HepG2 (cell line): ENCODE data around the gene CPVL. TPM values are rescaled to one million over a fixed set of nuclear protein-coding genes. Genes with fewer than 3 reads are reported as not detected.

Source experiments
- ATAC-seq: fragments of 200-7000 bp; cut with Tn5 transposase; 3 replicates; pipeline ENCODE4 v1.9.1; 2020; ENCODE audit warnings: mild to moderate bottlenecking, moderate library complexity
- BruUV-seq: library from RNA; stranded (reverse); fragments of 400-500 nt; replicated peaks from 2 replicates; lab custom pipeline; 2021; lab: Mats Ljungman, UMichigan
- CTCF ChIA-PET: fragments of 300-600 bp; formaldehyde crosslinking; extraction: SDS; loops from one replicate; lab custom pipeline; 2021; ENCODE audit warnings: low total read pairs, inconsistent platforms, low intra/inter-chr PET ratio; lab: Yijun Ruan, JAX
- POLR2A ChIA-PET: fragments of 350-600 bp; sonication (Branson Sonifier 250); formaldehyde crosslinking; loops from one replicate; lab custom pipeline; 2020; ENCODE audit warnings: antibody characterized with exemption, inconsistent platforms; lab: Yijun Ruan, JAX
- DNase-seq: peaks from one replicate; pipeline ENCODE4 v3.0.0-alpha.2; 2015; ENCODE audit warnings: low spot score
- FAIRE-seq: peaks from 3 replicates; lab custom pipeline; 2011; peaks lifted over from hg19 to GRCh38; lab: Jason Lieb, UNC
- H2AFZ ChIP-seq: one replicate; pipeline ENCODE4 v1.6.1; 2011; ENCODE audit warnings: low read length, inconsistent platforms
- H3K27ac ChIP-seq: fragments of 300-600 bp; 3 replicates; pipeline ENCODE4 v1.8.0; 2011; ENCODE audit warnings: mixed run types, mild to moderate bottlenecking, mixed read lengths, low read length, inconsistent platforms; ENCODE audit not compliant: insufficient read depth; ENCODE audit errors: extremely low read length
- H3K27me3 ChIP-seq, 2 experiments: fragments of 200-600 bp in 1 of 2; 2 replicates in 1 of 2; 3 replicates in 1 of 2; pipeline versions ENCODE4 v1.6.0 to v1.8.0; 2011; ENCODE audit warnings: low read length in 2 of 2, mild to moderate bottlenecking in 2 of 2, moderate library complexity in 2 of 2, inconsistent platforms in 1 of 2; ENCODE audit not compliant: insufficient read depth in 2 of 2, control insufficient read depth in 1 of 2
- H3K36me3 ChIP-seq, 2 experiments: fragments of 200-600 bp in 1 of 2; replicated peaks in 1 of 2; 2 replicates in 1 of 2; 3 replicates in 1 of 2; pipeline versions ENCODE4 v1.5.1 to v1.8.0; 2011; ENCODE audit warnings: low read length in 2 of 2, inconsistent platforms in 1 of 2; ENCODE audit not compliant: insufficient read depth in 2 of 2, control insufficient read depth in 1 of 2
- H3K4me1 ChIP-seq: 2 replicates; pipeline ENCODE4 v1.5.1; 2012; ENCODE audit warnings: low read length, inconsistent platforms; ENCODE audit not compliant: insufficient read depth
- H3K4me2 ChIP-seq: 2 replicates; pipeline ENCODE4 v1.6.0; 2011; ENCODE audit warnings: low read depth, low read length, inconsistent platforms
- H3K4me3 ChIP-seq, 3 experiments: fragments of 200-600 bp in 1 of 3; sonication (generic), shearing (Covaris generic) in 1 of 3; replicated peaks in 1 of 3; 2 replicates each; pipeline ENCODE4 v1.5.1; 2011 to 2016; ENCODE audit warnings: low read length in 3 of 3, inconsistent platforms in 2 of 3, low read depth in 2 of 3, mild to moderate bottlenecking in 2 of 3, control low read depth in 1 of 3, mixed read lengths in 1 of 3; ENCODE audit not compliant: insufficient read depth in 1 of 3
- H3K79me2 ChIP-seq: one replicate; pipeline ENCODE4 v1.6.1; 2011; ENCODE audit warnings: low read length, inconsistent platforms; ENCODE audit not compliant: insufficient read depth
- H3K9ac ChIP-seq: 2 replicates; pipeline ENCODE4 v1.6.0; 2011; ENCODE audit warnings: mild to moderate bottlenecking, low read depth, low read length, inconsistent platforms; ENCODE audit not compliant: insufficient read depth
- H3K9me3 ChIP-seq: 2 replicates; pipeline ENCODE4 v1.5.1; 2012; ENCODE audit warnings: mild to moderate bottlenecking, low read length
- H4K20me1 ChIP-seq: 2 replicates; pipeline ENCODE4 v1.6.0; 2011; ENCODE audit warnings: inconsistent platforms, mild to moderate bottlenecking, low read length, moderate library complexity; ENCODE audit not compliant: insufficient read depth
- GATA4 ChIP-seq: sonication (generic); IDR thresholded peaks from 2 replicates; pipeline ENCODE4 v1.6.1; 2016; ENCODE audit warnings: antibody characterized with exemption, low read depth, borderline replicate concordance
- KLF11 ChIP-seq: IDR thresholded peaks from 2 replicates; pipeline ENCODE4 v1.6.1; 2016; ENCODE audit warnings: missing compliant biosample characterization
- MTA1 ChIP-seq: sonication (generic); formaldehyde crosslinking; IDR thresholded peaks from 2 replicates; pipeline ENCODE4 v1.4.0; 2020; ENCODE audit warnings: missing genetic modification reagents, mild to moderate bottlenecking, borderline replicate concordance
- ZNF12 ChIP-seq: sonication (generic); formaldehyde crosslinking; IDR thresholded peaks from 2 replicates; pipeline ENCODE4 v1.5.0; 2020; ENCODE audit warnings: missing genetic modification reagents
- ZNF230 ChIP-seq: sonication (generic); formaldehyde crosslinking; IDR thresholded peaks from 2 replicates; pipeline ENCODE4 v1.4.0; 2020; ENCODE audit warnings: mild to moderate bottlenecking, missing genetic modification reagents
- WGBS: methylation state at CpG from one replicate; pipeline ENCODE4 v1.1.6; 2017; ENCODE audit warnings: low lambda C conversion rate; 5-methylcytosine and 5-hydroxymethylcytosine counted together
- in situ Hi-C: cut with HindIII; loops from 2 replicates; pipeline ENCODE4 v1.10.0; 2017; ENCODE audit warnings: low pct_unique_long_range_greater_than_20kb; ENCODE audit not compliant: extremely low pct_ligation_motif_present
- intact Hi-C: fragments of 100-400 bp; cut with micrococcal nuclease; formaldehyde crosslinking; loops from one replicate; pipeline ENCODE4 v1.10.0; 2022; ENCODE audit not compliant: unreplicated experiment
- polyA plus RNA-seq, 8 experiments: library from polyadenylated mRNA; depleted of rRNA in 3 of 8; stranded (reverse) in 7 of 8; unstranded in 1 of 8; fragments of >200 nt; fragmentation: Illumina TruSeq in 4 of 8; extraction: Trizol in 4 of 8; gene quantifications; 2 replicates each; pipeline versions ENCODE4 v1.2.1 to v1.2.3, GENCODE V29; 2011 to 2016; ENCODE audit warnings: low read depth in 4 of 8, missing spikeins in 1 of 8, mixed read lengths in 1 of 8; ENCODE audit not compliant: insufficient read depth in 1 of 8
- total RNA-seq, 5 experiments: library from RNA; depleted of rRNA; stranded (reverse); fragments of >200 nt; fragmentation: Illumina TruSeq; extraction: Trizol; gene quantifications; 2 replicates each; pipeline ENCODE4 v1.2.3, GENCODE V29; 2016; ENCODE audit warnings: low read depth in 1 of 5
- TF ChIP-seq, protein P1 (sequence below): sonication (generic); formaldehyde crosslinking; IDR thresholded peaks from 2 replicates; pipeline ENCODE4 v1.4.0; 2020; ENCODE audit warnings: mild to moderate bottlenecking, missing genetic modification reagents

Gene CPVL
- total and polyA plus RNA-seq, 2 of the 13 experiments (the other 11 are each of a cell fraction or from before 2014, with no cell fraction given) = 59.2 to 294 TPM

GRCh38 chr7:29130096-29130495 is 16.2 kb downstream of the CPVL start:
- CTCF ChIA-PET = no interaction called here
- 93% methylated on average over 1 of the region's 1 CpG for WGBS

More at GRCh38 chr7:29130096-29130495, 16.2 kb downstream of the CPVL start:
- Histone ChIP-seq H3K27me3 (no peaks in the 10 kb centered on the region), H3K9ac (no peak overlapping the region), H2AFZ (no peak overlapping the region), H3K4me2 (no peak overlapping the region), H3K36me3 (no peaks in the 10 kb centered on the region; a peak in 1 of 5 replicates), H3K9me3 (no peaks in the 10 kb centered on the region), H3K79me2 (peaks cover 3% of the 10 kb centered on the region), H4K20me1 (no peaks in the 10 kb centered on the region), H3K4me1 (peaks cover 32% of the 10 kb centered on the region), H3K27ac (no peak overlapping the region), H3K4me3 (no peak overlapping the region)
- no peak for FAIRE-seq
- ATAC-seq = no peak
- intact Hi-C loops = no loop called here
- in situ Hi-C loops = no loop called here
- no peak for DNase-seq
- BruUV-seq = no TSS peak
- POLR2A ChIA-PET = interaction anchor here (0.6 kb wide), 1 partner anchor 12 kb away, joined by 3 read pairs; no protein-coding TSS in a partner anchor
- TF ChIP-seq GATA4 = no peak
- TF ChIP-seq MTA1 (CRISPR knock-in tag) = no peak
- TF ChIP-seq ZNF12 (CRISPR knock-in tag) = peak; percentile 50; the same call in 1 of the 2 replicates
- TF ChIP-seq, protein P1, sequence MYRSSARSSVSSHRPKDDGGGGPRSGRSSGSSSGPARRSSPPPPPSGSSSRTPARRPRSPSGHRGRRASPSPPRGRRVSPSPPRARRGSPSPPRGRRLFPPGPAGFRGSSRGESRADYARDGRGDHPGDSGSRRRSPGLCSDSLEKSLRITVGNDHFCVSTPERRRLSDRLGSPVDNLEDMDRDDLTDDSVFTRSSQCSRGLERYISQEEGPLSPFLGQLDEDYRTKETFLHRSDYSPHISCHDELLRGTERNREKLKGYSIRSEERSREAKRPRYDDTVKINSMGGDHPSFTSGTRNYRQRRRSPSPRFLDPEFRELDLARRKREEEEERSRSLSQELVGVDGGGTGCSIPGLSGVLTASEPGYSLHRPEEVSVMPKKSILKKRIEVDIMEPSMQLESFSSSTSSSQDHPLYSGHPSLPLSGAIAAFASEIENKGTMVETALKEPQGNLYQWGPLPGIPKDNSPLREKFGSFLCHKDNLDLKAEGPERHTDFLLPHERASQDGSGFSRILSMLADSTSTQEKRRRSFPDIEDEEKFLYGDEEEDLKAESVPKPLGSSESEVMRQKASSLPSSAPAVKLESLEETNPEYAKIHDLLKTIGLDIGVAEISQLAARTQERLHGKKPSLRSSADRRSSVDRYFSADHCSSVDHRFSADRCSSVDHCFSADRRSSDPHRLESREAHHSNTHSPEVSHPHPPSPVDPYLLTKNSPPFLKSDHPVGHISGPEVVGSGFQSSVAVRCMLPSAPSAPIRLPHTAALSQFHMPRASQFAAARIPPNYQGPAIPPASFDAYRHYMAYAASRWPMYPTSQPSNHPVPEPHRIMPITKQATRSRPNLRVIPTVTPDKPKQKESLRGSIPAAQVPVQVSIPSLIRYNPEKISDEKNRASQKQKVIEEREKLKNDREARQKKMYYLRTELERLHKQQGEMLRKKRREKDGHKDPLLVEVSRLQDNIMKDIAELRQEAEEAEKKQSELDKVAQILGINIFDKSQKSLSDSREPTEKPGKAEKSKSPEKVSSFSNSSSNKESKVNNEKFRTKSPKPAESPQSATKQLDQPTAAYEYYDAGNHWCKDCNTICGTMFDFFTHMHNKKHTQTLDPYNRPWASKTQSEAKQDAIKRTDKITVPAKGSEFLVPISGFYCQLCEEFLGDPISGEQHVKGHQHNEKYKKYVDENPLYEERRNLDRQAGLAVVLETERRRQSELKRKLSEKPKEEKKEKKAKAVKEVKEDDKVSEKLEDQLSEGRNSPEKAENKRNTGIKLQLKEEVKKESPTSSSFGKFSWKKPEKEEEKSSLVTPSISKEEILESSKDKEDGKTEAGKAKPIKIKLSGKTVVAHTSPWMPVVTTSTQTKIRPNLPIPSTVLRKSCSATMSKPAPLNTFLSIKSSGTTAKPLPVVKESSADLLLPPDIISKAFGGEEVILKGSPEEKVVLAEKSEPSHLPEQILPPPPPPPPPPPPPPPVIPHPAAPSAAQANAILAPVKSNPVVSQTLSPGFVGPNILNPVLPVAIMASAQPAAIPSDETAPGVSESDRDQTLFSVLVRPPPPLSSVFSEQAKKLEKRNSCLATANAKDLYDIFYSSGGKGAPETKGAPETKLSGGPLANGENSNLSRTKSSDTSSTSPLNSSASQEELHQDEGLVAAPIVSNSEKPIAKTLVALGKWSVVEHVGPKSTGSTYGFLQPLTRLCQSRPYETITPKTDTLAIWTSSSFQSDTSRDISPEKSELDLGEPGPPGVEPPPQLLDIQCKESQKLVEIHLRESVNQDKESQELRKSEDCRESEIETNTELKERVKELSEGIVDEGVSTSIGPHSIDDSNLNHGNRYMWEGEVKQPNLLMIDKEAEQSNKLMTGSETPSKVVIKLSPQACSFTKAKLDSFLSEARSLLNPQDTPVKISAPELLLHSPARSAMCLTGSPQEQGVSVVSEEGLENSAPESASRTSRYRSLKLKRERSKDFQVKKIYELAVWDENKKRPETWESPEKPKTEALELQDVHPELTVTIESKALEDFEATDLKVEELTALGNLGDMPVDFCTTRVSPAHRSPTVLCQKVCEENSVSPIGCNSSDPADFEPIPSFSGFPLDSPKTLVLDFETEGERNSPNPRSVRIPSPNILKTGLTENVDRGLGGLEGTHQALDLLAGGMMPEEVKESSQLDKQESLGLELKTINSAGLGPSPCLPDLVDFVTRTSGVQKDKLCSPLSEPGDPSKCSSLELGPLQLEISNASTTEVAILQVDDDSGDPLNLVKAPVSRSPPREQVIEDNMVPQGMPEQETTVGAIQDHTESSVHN = no peak
- TF ChIP-seq ZNF230 (CRISPR knock-in tag) = no peak
- no peak for TF ChIP-seq KLF11 (CRISPR knock-in tag)
